GM12873 (cell line): Measurements from ENCODE around the gene GABRB1.

Experiments
- CTCF ChIP-seq: IDR thresholded peaks from 2 replicates; pipeline ENCODE4 v1.5.1; 2012; ENCODE audit warnings: low read depth, mild to moderate bottlenecking, moderate library complexity, low read length, control low read depth; ENCODE audit not compliant: insufficient read depth; ENCODE audit errors: missing control alignments

GABRB1 gene

GRCh38 chr4:47373709-47374108 is 342.3 kb downstream of the GABRB1 start:
- no peak for TF ChIP-seq CTCF

GRCh38 chr4:47374477-47374876 is 343.1 kb downstream of the GABRB1 start:
- TF ChIP-seq CTCF: no peak

GRCh38 chr4:47381172-47381571 is 349.8 kb downstream of the GABRB1 start:
- no peak for TF ChIP-seq CTCF

- no peak for TF ChIP-seq CTCF
These were observed 351.5 kb downstream of the GABRB1 start for GRCh38 chr4:47382846-47383360.

- peak; percentile 34 for TF ChIP-seq CTCF
These were observed 352.6 kb downstream of the GABRB1 start for GRCh38 chr4:47383829-47384427.

- no peak for TF ChIP-seq CTCF
These were observed 354.8 kb downstream of the GABRB1 start for GRCh38 chr4:47386146-47386545.

- no peak for TF ChIP-seq CTCF
These were observed 355.3 kb downstream of the GABRB1 start for GRCh38 chr4:47386561-47387235.
